Osteocyte (in vitro differentiated cells): ENCODE results near the gene PDZRN3. TPM values are rescaled to one million over a fixed set of nuclear protein-coding genes. Genes with fewer than 3 reads are reported as not detected.

Experiments used
- DNase-seq: peaks from one replicate; pipeline ENCODE4 v3.0.0; 2021; ENCODE audit warnings: mixed read lengths; ENCODE audit not compliant: unreplicated experiment; ENCODE audit errors: extremely low spot score
- H3K27ac Mint-ChIP-seq: one replicate; pipeline ENCODE4 v1.8.0; 2021; ENCODE audit warnings: mild to moderate bottlenecking, mixed read lengths; ENCODE audit not compliant: unreplicated experiment
- H3K27me3 Mint-ChIP-seq: one replicate; pipeline ENCODE4 v1.8.0; 2021; ENCODE audit warnings: mixed read lengths; ENCODE audit not compliant: unreplicated experiment
- H3K36me3 Mint-ChIP-seq: one replicate; pipeline ENCODE4 v1.8.0; 2021; ENCODE audit warnings: mixed read lengths; ENCODE audit not compliant: unreplicated experiment
- H3K4me1 Mint-ChIP-seq: one replicate; pipeline ENCODE4 v1.8.0; 2021; ENCODE audit warnings: mixed read lengths; ENCODE audit not compliant: unreplicated experiment
- H3K4me3 Mint-ChIP-seq: one replicate; pipeline ENCODE4 v1.8.0; 2021; ENCODE audit warnings: mild to moderate bottlenecking, moderate library complexity, mixed read lengths; ENCODE audit not compliant: unreplicated experiment
- H3K9me3 Mint-ChIP-seq: one replicate; pipeline ENCODE4 v1.8.0; 2021; ENCODE audit warnings: mixed read lengths; ENCODE audit not compliant: unreplicated experiment
- total RNA-seq: library from RNA; stranded (reverse); gene quantifications from 2 replicates; pipeline ENCODE4 v1.2.1, GENCODE V29; 2021
- TF ChIP-seq, protein P1 (sequence below): fragments of 200-600 bp; sonication (generic); IDR thresholded peaks from 2 replicates; pipeline ENCODE4 v1.5.0; 2021; ENCODE audit warnings: antibody characterized with exemption, mild to moderate bottlenecking, moderate library complexity

PDZRN3 gene
- total RNA-seq, 1 donor from 2014 or later, result 34.1 TPM

DNA sequence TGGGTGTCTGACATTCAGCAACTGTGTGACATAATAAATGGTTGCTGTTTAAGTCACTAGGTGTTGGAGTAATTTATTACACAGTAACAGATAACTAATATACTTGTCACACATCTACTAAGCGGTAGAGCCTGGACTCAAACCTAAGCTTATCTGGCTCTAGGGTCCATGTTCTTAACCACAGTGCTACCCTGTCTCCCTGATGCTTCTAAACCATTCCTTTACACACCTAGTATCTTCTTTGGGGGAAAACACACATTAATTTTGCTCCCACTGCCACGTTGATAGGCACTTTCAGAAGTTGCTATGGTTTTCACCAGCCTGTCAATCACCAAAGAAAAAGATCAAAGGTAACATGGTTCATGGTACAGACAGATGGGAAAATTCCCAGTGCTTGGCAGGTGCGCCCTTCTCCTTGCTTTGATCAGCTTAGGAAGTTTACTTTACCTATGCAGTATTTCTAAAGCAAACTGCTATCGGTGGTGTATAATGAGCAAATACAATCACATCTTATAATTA, 150.8 kb downstream of the PDZRN3 start:
- TF ChIP-seq, protein P1, sequence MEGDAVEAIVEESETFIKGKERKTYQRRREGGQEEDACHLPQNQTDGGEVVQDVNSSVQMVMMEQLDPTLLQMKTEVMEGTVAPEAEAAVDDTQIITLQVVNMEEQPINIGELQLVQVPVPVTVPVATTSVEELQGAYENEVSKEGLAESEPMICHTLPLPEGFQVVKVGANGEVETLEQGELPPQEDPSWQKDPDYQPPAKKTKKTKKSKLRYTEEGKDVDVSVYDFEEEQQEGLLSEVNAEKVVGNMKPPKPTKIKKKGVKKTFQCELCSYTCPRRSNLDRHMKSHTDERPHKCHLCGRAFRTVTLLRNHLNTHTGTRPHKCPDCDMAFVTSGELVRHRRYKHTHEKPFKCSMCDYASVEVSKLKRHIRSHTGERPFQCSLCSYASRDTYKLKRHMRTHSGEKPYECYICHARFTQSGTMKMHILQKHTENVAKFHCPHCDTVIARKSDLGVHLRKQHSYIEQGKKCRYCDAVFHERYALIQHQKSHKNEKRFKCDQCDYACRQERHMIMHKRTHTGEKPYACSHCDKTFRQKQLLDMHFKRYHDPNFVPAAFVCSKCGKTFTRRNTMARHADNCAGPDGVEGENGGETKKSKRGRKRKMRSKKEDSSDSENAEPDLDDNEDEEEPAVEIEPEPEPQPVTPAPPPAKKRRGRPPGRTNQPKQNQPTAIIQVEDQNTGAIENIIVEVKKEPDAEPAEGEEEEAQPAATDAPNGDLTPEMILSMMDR, result no peak
- Mint-ChIP-seq H3K4me1 (peaks cover 9% of the 10 kb centered on the region), H3K9me3 (peaks cover 6% of the 10 kb centered on the region), H3K36me3 (peaks cover 6% of the 10 kb centered on the region), H3K27me3 (no peaks in the 10 kb centered on the region), H3K4me3 (no peak overlapping the region), H3K27ac (no peak overlapping the region)
- no peak for DNase-seq

DNA sequence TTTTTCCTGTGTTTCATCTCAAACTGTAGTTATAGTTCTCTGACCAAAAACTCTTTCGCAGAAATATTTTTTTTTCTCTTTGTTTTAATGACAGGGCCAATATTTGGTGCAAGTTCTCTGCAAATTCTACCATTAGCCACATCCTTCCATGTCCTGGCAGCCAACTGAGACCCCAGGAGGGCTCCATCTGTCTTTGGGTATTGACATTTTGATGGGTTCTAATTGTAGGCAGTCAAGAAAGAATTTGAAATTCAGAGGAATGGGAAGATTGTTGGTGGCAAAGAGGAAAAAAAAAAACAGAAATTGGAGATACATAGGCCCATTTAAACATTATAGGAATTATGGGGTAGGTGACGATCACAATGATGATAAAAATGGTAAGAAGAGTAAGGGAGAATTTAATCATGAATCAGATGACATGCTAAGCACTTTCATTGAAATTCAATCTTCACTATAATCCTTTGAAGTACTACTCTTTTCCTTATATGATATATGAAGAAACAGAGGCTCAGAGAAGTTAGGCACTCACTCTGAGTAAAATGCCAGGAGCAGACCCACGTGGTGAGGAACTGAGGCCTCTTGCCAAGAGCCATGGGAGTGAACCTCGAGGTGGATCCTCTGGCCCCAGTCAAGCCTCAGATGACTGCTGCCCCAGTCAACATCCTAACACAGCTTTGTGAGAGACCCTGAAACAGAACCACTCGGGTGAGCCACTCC, 151.4 kb downstream of the PDZRN3 start:
- H3K36me3 Mint-ChIP-seq, result peaks cover 6% of the 10 kb centered on the region
- TF ChIP-seq, protein P1, result no peak
- H3K4me3 Mint-ChIP-seq, result no peak overlapping the region
- H3K4me1 Mint-ChIP-seq, result peaks cover 9% of the 10 kb centered on the region
- DNase-seq, result no peak
- no peak overlapping the region for H3K27ac Mint-ChIP-seq
- H3K27me3 Mint-ChIP-seq, result no peaks in the 10 kb centered on the region
- peaks cover 6% of the 10 kb centered on the region for H3K9me3 Mint-ChIP-seq

DNA sequence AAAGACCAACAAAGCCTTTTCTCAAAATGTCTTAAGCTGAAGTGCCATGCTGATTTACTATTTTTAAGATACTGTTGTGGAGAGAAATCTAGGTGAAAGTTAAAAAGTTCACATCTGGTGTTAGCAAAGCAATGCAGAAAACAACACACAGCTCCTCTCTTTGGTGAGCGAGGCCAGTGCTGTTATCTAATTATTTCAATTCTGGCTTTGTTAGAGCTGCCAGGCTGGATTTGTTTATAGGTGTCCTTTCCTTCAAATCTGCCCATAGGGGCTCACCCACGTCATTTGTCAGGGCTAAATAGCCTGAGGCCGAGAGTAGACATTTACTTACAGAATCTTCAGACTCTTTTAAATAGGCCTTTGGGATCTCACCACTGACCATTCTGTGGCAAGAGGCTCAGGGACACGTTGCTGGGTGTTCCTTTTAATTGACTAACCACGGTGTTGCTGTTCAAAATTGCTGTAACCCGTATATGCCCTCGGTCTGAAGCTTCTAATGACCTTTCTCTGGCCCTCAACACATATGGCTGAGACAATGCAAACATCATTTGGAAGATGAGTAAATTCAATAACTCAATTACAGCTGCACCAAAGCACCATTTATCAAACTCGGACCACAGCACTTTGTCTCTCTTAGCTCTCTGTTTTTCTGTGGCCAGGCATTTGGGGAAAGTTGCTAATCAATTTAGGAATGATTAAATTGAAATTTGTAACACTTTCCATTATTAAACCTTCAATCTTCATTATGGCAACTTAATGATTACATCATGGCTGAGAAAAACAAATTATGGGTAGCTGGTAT, 152.6 kb downstream of the PDZRN3 start:
- Mint-ChIP-seq H3K4me1 (peaks cover 9% of the 10 kb centered on the region), H3K36me3 (peaks cover 3% of the 10 kb centered on the region), H3K27me3 (no peaks in the 10 kb centered on the region), H3K4me3 (no peak overlapping the region), H3K27ac (no peak overlapping the region), H3K9me3 (no peaks in the 10 kb centered on the region)
- TF ChIP-seq, protein P1, result no peak
- DNase-seq, result no peak

DNA sequence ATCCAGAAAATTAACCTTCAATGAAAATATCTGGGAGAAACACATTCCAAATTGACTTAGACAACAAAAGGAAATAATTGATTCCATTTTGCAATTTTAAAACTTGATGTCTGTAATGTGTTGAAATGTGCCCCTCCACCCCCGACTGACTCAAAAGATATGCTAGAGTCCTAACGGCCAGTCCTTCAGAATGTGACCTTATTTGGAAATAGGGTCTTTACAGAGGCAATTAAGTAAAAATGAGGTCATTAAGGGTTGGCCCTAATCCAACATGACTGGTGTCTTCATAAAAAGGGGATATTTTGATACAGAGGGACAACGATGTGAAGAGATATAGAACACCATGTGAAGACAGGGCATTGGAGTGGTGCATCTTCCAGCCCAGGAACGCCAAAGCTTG, 153.9 kb downstream of the PDZRN3 start:
- no peak overlapping the region for H3K4me3 Mint-ChIP-seq
- peaks cover 2% of the 10 kb centered on the region for H3K36me3 Mint-ChIP-seq
- no peaks in the 10 kb centered on the region for H3K27me3 Mint-ChIP-seq
- peaks cover 9% of the 10 kb centered on the region for H3K4me1 Mint-ChIP-seq
- H3K9me3 Mint-ChIP-seq, result no peaks in the 10 kb centered on the region
- DNase-seq, result no peak
- TF ChIP-seq, protein P1, result no peak
- H3K27ac Mint-ChIP-seq, result no peak overlapping the region

DNA sequence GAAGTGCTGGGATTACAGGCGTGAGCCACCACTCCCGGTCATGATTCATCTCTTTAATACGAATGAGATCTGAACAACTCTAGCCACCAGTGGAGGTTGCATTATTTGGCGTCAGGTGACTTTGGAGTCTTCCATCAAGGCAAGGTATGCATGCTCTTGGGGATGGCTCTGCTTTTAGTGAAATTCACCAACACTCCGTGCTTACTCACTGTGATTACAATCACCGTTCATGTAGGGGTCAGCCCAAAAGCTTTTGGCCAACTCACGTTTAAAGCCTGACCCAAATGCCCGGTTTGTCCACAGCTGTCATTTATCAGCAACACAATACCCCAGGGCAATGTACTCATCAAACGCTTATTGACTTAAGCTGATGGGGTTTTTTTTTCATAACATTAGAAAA, 155.4 kb downstream of the PDZRN3 start:
- Mint-ChIP-seq H3K27ac (no peak overlapping the region), H3K36me3 (no peaks in the 10 kb centered on the region), H3K27me3 (no peaks in the 10 kb centered on the region), H3K4me1 (peaks cover 9% of the 10 kb centered on the region), H3K9me3 (no peaks in the 10 kb centered on the region), H3K4me3 (no peak overlapping the region)
- TF ChIP-seq, protein P1, result no peak
- DNase-seq, result no peak
